Neural cell (in vitro differentiated cells): Measurements from ENCODE around the gene SCLY.

Experiments
- CTCF ChIP-seq: fragments of 450-650 bp; IDR thresholded peaks from 2 replicates; pipeline ENCODE4 v1.5.1; 2014; ENCODE audit warnings: antibody characterized with exemption, mild to moderate bottlenecking, moderate library complexity; ENCODE audit not compliant: poor library complexity, severe bottlenecking
- EP300 ChIP-seq: fragments of 450-650 bp; conservative IDR thresholded peaks from 2 replicates; pipeline ENCODE4 v1.6.1; 2014; ENCODE audit warnings: antibody characterized with exemption, mild to moderate bottlenecking, moderate library complexity; ENCODE audit not compliant: poor library complexity, severe bottlenecking
- EZH2 ChIP-seq: fragments of 200-600, 300-800 bp; shearing (Covaris generic), sonication (generic); IDR thresholded peaks from 2 replicates; pipeline ENCODE4 v1.6.1; 2014; ENCODE audit warnings: antibody characterized with exemption, low read length, borderline replicate concordance, mild to moderate bottlenecking; ENCODE audit not compliant: insufficient read depth, poor library complexity, severe bottlenecking
- POLR2AphosphoS5 ChIP-seq: IDR thresholded peaks from 2 replicates; pipeline ENCODE4 v1.6.1; 2012
- REST ChIP-seq: IDR thresholded peaks from 2 replicates; pipeline ENCODE4 v1.6.1; 2012; ENCODE audit warnings: borderline replicate concordance
- SMC3 ChIP-seq: fragments of 450-650 bp; conservative IDR thresholded peaks from 2 replicates; pipeline ENCODE4 v1.6.1; 2014; ENCODE audit warnings: antibody characterized with exemption, mild to moderate bottlenecking, moderate library complexity; ENCODE audit not compliant: poor library complexity
- TAF1 ChIP-seq: IDR thresholded peaks from 2 replicates; pipeline ENCODE4 v1.6.1; 2012; ENCODE audit warnings: low read depth

- no peak for TF ChIP-seq CTCF
- TF ChIP-seq TAF1: no peak
- no peak for TF ChIP-seq POLR2AphosphoS5
- no peak for TF ChIP-seq SMC3
- TF ChIP-seq EZH2: no peak
- no peak for TF ChIP-seq EP300
- TF ChIP-seq REST: no peak
Observed at GRCh38 chr2:238120463-238121298, 59.9 kb downstream of the SCLY start.
